Kidney epithelial cell (primary cell): ENCODE measurements around the gene AURKA. TPM values are rescaled to one million over a fixed set of nuclear protein-coding genes. Genes with fewer than 3 reads are reported as not detected.
A peak's percentile ranks its signal among the peaks of the same experiment; 100 is the strongest.

Experiments
- DNase-seq: peaks from one replicate; pipeline ENCODE4 v3.0.0-alpha.2; 2010; ENCODE audit warnings: low read depth
- H3K27me3 ChIP-seq: 2 replicates; pipeline ENCODE4 v1.6.0; 2011; ENCODE audit warnings: low read length; ENCODE audit not compliant: control insufficient read depth, insufficient read depth
- H3K36me3 ChIP-seq: 2 replicates; pipeline ENCODE4 v1.5.1; 2011; ENCODE audit warnings: low read length; ENCODE audit not compliant: control insufficient read depth, insufficient read depth
- H3K4me3 ChIP-seq: 2 replicates; pipeline ENCODE4 v1.5.1; 2011; ENCODE audit warnings: low read depth, mild to moderate bottlenecking, control low read depth, low read length
- CTCF ChIP-seq: IDR thresholded peaks from 2 replicates; pipeline ENCODE4 v1.5.1; 2011; ENCODE audit warnings: mild to moderate bottlenecking, moderate library complexity, low read length, control low read depth, inconsistent platforms; ENCODE audit not compliant: insufficient read depth, poor library complexity, severe bottlenecking
- total RNA-seq: library from RNA; depleted of rRNA; stranded (reverse); fragments of >200 nt; gene quantifications from 2 replicates; pipeline ENCODE4 v1.2.3, GENCODE V29; 2015

AURKA gene
- total RNA-seq, 1 donor from 2014 or later = 8.0 TPM

- no peaks in the 10 kb centered on the region for H3K36me3 ChIP-seq
- TF ChIP-seq CTCF = no peak
- no peak for DNase-seq
- no peak overlapping the region for H3K4me3 ChIP-seq
- H3K27me3 ChIP-seq = no peaks in the 10 kb centered on the region
These were observed 11.6 kb downstream of the AURKA start for GRCh38 chr20:56380375-56380774.

- Histone ChIP-seq H3K4me3 (no peak overlapping the region), H3K27me3 (no peaks in the 10 kb centered on the region), H3K36me3 (no peaks in the 10 kb centered on the region)
- no peak for TF ChIP-seq CTCF
- DNase-seq = no peak
These were observed 13.6 kb downstream of the AURKA start for GRCh38 chr20:56378386-56378785.

GRCh38 chr20:56376331-56376730 lies 15.7 kb downstream of the AURKA start:
- no peaks in the 10 kb centered on the region for H3K36me3 ChIP-seq
- H3K27me3 ChIP-seq = no peaks in the 10 kb centered on the region
- no peak overlapping the region for H3K4me3 ChIP-seq
- no peak for TF ChIP-seq CTCF
- DNase-seq = no peak

GRCh38 chr20:56373942-56374341 lies 18.1 kb downstream of the AURKA start:
- Histone ChIP-seq H3K36me3 (no peaks in the 10 kb centered on the region), H3K27me3 (no peaks in the 10 kb centered on the region), H3K4me3 (no peak overlapping the region)
- TF ChIP-seq CTCF = no peak
- DNase-seq = peak; percentile 73

GRCh38 chr20:56372850-56373249 lies 19.2 kb downstream of the AURKA start:
- Histone ChIP-seq H3K36me3 (no peaks in the 10 kb centered on the region), H3K27me3 (no peaks in the 10 kb centered on the region), H3K4me3 (no peak overlapping the region)
- DNase-seq = no peak
- TF ChIP-seq CTCF = no peak

GRCh38 chr20:56371977-56372376 lies 20.0 kb downstream of the AURKA start:
- no peak for TF ChIP-seq CTCF
- H3K4me3 ChIP-seq = no peak overlapping the region
- H3K36me3 ChIP-seq = no peaks in the 10 kb centered on the region

More at GRCh38 chr20:56371977-56372376, 20.0 kb downstream of the AURKA start:
- DNase-seq = no peak
- H3K27me3 ChIP-seq = no peaks in the 10 kb centered on the region
